Measurements from ENCODE around the gene PHACTR4.
"Not testable (repeated sequence)": the region's sequence is repeated elsewhere in the genome, so short reads cannot be mapped to it uniquely, and the experiment has no call there.

The PHACTR4 gene

DNA sequence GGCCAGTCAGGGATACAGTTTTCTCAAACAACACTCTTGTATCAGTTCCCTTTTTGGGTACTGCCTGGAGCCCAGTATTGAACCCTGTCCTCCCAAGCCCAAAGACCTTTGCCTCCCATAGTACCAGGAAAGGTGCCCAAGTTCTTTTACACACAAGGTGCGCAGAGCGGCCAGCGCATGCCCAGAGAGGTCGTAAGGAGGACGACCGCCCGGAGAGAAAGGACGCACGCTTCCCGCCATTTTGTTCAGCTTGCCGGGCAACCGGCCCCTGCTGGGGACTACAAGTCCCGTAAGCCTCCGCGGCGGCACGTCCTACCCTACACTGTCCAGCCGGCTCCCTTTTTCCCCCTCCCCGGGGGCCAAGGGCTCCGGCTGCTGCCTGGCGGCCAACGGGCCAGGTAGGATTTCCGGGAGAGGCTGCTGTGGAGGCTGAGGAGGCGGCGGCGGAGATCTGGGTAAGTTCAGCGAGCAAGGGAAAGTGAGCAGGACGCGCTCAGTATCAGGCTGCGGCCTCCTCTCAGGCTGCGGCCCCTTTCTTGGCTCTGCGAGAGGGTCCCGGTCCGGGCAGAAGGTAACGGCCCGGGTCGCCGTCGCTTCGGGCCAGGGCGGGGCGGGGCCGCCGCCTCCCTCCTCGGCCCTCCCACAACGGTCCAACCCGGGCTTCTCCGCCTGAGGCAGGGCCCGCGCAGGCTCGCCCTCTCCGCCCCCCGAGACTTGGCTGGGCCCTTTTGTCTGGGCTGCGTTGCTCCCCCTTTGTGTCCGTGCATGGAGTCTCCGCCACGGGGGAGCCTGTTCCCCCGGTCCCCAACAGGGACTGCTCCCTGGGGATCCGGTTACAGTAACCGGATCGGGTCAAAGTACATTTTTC is at the start of gene PHACTR4:
TSS of gene PHACTR4 (plus strand) at position 370 of the 868 bp plus-strand sequence. CDS start 37,708 bp downstream, outside the sequence.
- peak; percentile 79 for DNase-seq

DNA sequence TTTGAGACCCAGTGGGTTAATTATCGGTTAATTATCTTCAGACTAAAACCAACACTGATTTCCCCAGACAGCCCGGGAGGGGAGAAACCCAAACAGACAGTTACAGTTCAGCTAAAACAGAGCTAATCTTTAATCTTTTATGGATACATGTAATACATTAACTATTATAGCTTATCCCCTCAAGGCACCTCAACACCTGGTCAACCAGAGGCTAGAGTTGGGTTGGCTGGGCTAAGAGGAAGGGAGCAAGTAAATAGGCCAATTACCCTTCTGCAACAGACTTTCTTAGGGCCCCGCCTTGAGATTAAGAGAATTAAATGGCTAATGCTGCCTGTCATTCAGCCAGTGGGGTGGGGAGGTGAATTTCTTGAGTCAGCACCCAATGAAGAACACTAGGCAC is 47.3 kb upstream of the PHACTR4 start:
- no peak for DNase-seq

DNA sequence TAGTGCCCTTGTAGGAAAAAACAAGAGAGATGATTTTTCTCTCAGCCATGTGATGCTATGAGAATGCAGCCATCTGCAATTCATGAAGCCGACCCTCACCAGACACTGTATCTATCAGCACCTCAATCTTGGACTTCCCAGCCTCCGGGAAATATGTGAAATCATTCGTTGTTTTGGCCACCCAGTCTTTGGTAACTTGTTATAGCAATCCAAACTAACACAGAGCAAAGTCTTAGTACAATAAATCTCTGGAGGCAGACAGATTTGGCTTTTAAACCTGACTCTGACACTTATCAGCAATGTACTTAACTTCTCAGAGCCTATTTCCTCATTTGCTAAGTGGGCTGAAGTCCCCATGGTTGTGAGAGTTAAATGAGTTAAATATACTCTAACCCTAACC is 45.8 kb upstream of the PHACTR4 start:
- no peak for DNase-seq

DNA sequence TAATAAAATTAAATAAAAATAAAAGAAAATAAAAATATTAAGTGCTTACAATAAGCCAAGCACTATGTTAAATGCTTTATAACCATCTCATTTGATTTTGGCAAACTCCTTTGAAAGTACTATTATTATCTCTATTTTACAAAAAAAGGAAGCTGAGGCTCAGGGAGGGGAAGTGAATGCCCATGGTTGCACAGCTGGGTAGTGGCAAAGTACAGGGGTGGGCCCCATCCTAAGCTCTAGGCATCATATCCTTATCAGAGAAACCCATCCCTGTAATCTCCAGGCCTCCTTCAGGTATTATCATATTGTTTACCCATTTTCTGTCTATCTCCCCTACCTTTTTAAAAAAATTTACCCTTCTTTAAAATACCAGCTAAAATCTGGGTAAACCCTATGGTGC is 43.0 kb upstream of the PHACTR4 start:
- DNase-seq: no peak

DNA sequence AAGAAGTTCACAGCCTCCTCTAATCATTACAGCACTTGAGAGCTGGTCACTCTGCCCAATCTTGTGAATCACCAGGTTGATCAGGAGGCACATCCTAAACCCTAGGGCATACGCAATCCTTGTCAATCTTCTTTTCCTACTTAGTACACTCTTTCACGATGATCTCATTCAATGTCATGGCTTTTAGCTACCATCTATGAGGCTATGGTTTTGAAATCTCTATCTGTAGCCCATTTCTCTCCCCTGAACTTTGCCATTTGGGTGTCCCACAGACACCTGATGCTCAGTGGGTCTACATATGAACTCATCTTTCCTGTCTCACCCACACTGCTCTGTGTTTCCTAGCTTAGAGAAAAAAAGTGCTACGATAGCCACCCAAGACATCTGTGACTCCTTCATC is 42.6 kb upstream of the PHACTR4 start:
- no peak for DNase-seq

DNA sequence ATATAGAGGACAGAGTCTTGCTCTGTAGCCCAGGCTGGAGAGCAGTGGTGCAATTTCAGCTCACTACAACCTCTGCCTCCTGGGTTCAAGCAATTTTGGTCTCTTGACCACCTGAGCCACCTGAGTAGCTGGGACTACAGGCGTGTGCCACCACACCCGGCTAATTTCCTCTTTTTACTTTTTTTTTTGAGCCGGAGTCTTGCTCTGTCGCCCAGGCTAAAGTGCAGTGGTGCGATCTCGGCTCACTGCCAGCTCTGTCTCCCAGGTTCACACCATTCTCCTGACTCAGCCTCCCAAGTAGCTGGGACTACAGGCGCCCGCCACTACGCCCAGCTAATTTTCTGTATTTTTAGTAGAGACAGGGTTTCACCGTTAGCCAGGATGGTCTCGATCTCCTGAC is 42.1 kb upstream of the PHACTR4 start:
- DNase-seq: not testable (repeated sequence)

DNA sequence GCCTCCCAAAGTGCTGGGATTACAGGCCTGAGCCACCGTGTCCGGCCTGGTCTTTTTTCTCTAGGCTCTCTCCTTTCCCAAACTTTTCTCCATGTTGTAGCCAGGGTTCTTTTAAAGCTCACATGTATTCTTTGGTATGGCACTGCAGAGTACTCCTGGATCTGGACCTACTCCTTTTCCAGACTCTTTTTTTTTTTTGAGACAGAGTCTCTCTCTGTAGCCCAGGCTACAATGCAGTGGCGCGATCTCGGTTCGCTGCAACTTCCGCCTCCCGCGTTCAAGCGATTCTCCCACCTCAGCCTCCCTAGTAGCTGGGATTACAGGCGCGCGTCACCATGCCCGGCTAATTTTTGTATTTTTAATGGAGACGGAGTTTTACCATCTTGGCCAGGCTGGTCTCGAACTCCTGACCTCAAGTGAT is 41.3 kb upstream of the PHACTR4 start:
- no peak for DNase-seq

DNA sequence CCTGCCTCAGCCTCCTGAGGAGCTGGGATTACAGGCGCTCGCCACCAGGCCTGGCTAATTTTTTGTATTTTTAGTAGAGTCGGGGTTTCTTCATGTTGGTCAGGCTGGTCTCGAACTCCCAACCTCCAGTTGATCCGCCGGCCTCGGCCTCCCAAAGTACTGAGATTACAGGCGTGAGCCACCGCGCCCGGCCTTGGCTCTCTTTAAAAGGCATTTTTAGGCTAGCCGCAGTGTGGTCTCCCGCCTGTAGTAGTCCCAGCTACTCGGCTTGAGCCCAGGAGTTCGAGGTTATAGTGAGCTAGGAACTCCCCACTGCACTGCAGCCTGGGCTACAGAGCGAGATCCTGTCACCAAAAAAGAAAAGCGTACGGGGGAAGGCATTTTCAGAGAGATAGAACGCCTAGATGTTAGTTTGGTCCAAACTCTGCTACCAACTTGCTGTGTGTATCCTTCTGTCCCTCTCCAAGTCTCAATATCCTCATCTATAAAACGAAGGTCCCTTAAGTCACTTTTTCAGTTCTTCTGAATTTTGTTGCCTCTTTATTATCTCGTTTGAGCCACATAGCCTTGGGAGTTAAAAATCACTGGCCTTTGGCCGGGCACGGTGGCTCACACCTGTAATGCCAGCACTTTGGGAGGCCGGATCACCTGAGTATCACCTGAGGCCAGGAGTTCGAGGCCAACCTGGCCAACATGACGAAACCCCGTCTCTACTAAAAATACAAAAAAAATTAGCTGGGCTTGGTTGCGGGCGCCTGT is 40.0 kb upstream of the PHACTR4 start:
- peak; percentile 39 for DNase-seq

DNA sequence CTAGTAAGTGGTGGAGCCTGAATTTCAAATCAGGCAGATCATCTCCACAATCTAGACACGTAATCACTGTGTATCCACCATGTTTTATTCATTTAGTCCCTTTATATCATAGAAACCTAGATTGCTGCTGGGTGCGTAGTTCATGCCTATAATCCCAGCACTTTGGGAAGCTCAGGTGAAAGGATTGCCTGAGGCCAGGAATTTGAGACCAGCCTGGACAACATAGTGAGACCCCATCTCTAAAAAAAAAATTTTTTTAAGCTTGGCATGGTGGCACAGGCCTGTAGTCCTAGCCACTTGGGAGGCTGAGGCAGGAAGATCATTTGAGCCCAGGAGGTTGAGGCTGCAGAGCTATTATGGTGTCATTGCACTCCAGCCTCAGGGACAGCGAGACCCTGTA is 30.6 kb upstream of the PHACTR4 start:
- no peak for DNase-seq

DNA sequence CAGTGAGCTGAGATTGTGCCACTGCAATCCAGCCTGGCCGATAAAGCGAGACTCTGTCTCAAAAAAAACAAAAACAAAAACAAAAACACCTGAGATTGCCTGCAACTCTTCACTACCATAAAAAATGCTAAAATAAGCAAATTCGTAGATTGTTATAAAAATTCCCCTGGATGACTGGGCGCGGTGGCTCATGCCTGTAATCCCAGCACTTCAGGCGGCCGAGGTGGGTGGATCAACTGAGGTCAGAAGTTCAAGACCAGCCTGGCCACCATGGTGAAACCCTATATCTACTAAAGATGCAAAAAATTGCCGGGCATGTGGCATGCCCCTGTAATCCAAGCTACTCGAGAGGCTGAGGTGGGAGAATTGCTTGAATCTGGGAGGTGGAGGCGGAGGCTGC is 30.0 kb upstream of the PHACTR4 start:
- no peak for DNase-seq

DNA sequence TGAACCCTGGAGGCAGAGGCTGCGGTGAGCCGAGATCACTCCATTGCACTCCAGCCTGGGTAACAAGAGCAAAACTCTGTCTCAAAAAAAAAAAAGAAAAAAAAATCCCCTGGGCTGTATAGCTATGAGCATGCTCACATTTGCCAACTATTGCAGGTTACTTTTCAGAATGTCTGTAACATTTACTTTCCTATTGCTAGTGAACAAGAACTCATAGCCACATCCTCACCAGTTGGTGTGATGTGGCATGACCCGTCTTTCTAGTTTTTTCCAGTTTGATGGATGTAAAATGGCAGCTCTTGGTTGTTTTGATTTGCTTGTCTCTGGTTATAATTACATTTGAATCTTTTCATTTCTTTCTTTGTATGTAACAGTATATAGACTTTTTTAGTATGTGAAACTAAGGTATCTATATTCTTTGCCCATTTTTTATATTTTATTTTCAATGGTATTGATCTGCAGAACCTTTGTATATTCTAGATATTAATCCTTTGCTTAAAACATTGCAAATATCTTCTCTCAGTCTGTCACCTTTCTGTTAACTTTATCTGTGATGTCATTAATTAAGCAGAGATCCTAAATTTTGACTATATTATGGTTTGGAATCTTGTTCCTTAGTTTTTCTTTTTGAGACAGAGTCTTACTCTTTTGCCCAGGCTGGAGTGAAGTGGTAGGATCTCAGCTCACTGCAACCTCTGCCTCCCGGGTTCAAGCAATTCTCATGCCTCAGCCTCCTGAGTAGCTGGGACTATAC is 29.1 kb upstream of the PHACTR4 start:
- no peak for DNase-seq

DNA sequence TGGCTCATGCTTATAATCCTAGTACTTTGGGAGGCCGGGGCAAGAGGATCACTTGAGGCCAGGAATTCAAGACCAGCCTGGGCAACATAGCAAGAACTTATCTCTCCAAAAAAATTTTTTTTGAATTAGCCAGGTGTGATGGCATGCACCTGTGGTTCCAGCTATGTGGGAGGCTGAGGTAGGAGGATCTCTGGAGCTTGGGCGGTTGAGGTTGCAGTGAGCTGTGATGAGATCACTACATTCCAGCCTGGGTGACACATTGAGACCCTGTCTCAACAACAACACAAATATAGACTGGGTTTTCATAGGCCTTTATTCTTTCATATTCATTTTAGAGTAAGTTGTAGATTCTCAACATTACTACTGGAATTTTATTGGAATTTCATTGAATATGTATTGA is 27.9 kb upstream of the PHACTR4 start:
- no peak for DNase-seq

DNA sequence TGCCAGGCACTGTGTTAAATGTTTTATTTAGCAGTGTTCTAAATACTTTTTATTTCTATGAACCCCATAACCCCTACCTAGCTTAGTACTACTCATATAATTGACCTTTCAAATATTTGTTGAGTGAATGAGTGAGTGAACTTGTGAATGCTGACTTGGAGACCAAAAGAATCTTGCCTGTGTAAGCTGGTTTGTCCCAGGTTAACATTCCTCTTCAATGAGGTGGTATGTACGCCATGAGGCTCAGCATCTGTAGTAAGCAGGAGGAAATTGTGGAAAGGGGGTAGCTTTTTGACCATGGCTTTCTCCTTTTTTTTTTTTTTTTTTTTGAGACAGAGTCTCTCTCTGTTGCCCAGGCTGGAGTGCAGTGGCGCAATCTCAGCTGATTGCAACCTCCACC is 26.1 kb upstream of the PHACTR4 start:
- no peak for DNase-seq

DNA sequence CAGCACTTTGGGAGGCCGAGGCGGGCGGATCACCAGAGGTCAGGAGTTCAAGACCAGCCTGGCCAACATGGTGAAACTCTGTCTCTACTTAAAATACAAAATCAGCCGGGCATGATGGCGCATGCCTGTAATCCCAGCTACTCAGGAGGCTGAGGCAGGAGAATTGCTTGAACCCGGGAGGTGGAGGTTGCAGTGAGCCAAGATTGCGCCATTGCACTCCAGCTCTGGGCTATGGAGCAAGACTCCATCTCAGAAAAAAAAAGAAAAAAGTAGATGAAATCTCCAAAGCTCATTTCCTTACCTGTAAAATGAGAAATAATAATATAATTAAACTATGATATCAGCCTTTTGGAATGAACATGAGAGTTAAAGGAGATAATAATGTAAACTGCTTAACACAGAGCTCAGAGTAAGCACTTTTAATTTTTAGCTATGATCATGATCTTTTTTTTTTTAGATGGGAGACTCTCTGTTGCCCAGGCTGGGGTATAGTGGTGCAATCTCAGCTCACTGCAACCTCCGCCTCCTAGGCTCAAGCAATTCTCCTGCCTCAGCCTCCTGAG is 16.2 kb upstream of the PHACTR4 start:
- DNase-seq: not testable (repeated sequence)

DNA sequence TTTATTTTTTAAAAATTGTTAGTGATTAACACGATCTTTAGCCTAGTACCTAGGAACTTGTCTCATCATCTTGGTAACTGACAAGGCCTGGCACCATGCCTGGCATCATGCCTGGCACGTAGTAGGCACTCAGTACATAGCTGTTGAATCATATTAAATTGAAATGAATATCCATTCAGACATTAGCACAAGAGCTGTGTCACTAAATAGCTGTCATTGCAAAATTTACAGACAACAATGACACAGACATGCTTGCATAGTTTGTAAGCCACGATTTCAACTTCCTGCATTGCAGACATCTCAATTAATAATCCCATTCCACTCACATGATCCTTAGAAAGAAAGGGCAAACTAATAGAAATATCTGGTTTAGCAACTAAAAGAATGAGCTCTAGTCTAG is 15.4 kb upstream of the PHACTR4 start:
- no peak for DNase-seq

DNA sequence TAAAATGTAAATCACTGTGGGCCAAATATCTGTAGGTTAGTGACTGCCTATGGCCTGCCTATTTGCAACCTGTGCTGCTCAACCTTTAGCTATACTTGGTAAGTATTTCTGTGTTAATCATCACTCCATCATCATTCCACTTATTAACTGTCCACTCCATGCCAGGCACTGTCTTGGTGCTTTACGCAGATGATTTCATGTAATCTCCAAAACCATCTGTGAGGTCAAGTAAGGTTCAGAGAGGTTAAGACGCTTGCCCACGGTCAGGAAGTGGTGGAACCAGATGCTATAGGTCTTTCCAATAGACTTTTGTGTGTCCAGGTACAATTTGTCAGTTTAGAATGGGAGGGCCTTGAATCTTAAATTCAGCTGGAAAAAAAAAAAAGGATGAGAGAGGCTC is 10.8 kb upstream of the PHACTR4 start:
- no peak for DNase-seq

DNA sequence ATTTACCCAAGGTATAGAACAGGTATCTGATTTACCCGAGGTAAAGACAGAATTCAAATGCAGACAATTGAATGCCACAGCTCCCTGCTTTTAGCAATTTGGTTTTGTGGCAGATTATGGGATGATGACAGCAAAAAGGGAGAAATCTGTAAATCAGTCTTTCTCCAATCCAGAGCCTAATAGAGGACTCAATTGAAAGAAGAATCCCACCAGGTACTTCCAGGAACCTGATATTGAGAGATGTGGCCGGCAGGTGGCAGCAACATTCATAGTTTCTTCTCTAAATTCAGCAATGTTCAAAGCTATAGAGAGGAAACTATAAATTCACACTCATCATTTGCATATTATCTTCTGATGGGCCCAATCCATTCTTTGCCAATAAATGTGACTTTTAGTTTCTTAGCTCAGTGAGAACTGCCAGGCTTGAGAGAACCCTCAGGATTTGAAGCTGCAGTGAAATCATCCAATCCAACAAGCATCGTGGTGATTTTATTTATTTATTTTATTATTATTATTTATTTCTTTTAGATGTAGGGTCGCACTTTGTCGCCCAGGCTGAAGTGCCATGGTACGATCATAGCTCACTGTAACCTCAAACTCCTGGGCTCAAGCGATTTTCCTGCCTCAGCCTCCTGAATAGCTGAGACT is 9.8 kb upstream of the PHACTR4 start:
- DNase-seq: peak; percentile 79

DNA sequence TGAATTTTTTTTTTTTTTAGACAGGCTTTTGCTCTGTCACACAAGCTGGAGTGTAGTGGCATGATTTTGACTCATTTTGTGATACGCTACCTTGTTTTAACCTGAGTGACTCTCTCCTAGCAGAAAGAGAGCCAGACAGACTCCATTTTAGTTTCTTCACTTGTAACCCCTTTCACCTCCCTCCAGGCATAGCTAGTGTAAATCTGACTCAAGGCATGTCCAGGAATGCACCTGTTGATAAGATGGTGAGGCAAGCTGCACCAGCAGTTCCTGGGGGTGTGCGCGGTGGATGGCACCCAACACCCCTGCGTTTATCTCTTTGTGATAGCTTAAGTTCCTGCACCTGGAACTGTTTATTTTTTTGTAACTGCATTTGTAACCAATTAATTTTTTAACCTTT is 4.7 kb upstream of the PHACTR4 start:
- DNase-seq: no peak

DNA sequence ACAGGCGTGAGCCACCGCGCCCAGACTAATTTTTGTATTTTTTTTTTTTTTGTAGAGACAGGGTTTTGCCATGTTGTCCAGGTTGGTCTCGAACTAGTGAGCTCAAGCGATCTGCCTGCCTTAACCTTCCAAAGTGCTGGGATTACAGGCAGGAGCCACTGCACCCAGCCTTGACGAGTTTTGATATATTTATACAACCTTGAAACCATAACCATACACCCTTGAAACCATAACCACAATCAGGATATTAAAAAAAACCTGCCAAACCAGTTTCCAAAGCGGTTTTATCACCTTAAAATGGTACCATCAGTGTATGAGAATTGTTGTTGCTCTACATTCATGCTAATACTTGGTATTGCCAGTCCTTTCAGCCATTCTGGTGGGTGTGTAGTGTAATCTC is 3.7 kb upstream of the PHACTR4 start:
- no peak for DNase-seq

DNA sequence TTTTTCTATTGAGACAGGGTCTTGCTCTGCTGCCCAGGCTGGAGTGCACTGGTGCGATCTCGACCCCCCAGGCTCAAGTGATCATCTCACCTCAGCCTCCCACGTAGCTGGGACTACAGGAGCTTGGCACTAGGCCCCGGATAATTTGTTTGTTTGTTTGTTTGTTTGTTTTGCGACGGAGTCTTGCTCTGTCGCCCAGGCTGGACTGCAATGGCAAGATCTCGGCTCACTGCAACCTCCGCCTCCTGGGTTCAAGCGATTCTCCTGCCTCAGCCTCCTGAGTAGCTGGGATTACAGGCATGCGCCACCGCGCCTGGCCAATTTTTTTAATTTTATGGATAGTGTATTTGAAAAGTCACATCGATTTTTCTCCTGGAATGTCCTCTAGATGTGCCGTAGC is 932 bp upstream of the PHACTR4 start:
- DNase-seq: not testable (repeated sequence)

DNA sequence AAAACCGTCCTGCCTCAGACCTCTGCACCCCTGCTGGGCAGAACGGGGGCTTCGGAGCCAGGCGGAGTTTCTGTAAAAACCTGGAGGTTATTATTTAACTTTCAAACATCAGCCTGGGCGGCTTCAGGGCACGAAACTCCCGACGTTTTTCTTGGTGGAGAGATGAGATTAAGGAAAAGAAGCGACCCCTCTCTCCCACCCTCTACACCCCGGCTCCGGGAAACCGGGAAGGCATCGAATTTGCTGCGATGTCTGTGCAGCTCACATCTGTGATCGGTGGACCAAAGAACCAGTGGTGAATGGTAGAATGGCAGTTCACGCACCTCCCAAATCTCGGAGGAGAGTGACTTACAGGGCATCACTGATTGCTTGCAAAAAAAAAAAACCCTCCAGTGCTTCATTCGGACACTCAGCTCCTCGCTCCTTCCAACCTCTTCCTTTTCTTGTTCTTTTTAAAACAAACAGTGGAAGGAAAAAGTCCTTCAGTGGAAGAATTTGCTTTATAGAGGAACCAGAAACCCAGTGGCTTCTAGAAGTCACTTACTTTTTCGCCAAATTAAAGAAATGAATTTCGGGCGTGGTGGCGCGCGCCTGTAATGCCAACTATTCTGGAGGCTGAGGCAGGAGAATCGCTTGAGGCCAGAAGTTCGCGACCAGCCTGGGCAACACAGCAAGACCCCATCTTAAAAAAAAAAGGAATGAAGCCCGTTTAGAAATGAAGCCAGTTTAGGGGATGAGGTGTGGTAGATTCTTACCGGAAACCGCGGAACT is 884 bp downstream of the PHACTR4 start:
- peak; percentile 14 for DNase-seq

DNA sequence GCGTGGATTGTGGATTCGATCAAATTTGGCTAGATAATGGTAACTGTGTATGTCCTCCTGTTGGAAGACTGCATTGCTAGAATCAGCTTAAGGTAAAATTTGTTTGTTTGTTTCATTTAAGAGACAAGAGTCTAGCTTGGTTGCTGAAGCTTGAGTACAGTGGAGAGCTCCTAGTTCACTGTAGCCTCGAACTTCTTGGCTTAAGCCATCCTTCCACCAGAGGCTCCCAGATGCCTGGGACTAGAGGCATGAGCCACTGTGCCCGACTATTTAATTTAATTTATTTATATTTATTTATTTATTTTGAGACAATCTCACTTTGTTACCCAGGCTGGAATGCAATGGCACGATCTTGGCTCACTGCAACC is 1.5 kb downstream of the PHACTR4 start:
- DNase-seq: no peak

All from activated naive CD4-positive, alpha-beta T cell treated with anti-CD3 and anti-CD28 coated beads, Interleukin-2, amount 50 U/mL, for 16 hours (primary cell).